Activated CD8-positive, alpha-beta memory T cell treated with anti-CD3 and anti-CD28 coated beads for 36 hours (primary cell): Measurements from ENCODE around the gene GAS7. TPM values are rescaled to one million over a fixed set of nuclear protein-coding genes. Genes with fewer than 3 reads are reported as not detected.
"Not testable (repeated sequence)": the region's sequence is repeated elsewhere in the genome, so short reads cannot be mapped to it uniquely, and the experiment has no call there.

ENCODE experiments used
- CTCF ChIA-PET: fragments of 350-600 bp; sonication (Branson Sonifier 250); formaldehyde crosslinking; loops from one replicate; lab custom pipeline; 2021; ENCODE audit warnings: antibody characterized with exemption; lab: Charles Lee
- POLR2A ChIA-PET: fragments of 350-600 bp; sonication (Branson Sonifier 250); formaldehyde crosslinking; loops from one replicate; lab custom pipeline; 2021; ENCODE audit warnings: antibody characterized with exemption; lab: Charles Lee
- total RNA-seq, 2 experiments: library from RNA; stranded (reverse); gene quantifications; one replicate each; pipeline ENCODE4 v1.2.3, GENCODE V29; 2021

Gene GAS7
- total RNA-seq, 2 experiments from 2014 or later, result 1.3 to 1.5 TPM

GRCh38 chr17:10062691-10063385, 135.6 kb downstream of the GAS7 start:
- POLR2A ChIA-PET, result no interaction called here
- CTCF ChIA-PET, result no interaction called here

- CTCF ChIA-PET, result no interaction called here
- POLR2A ChIA-PET, result no interaction called here
Measured at GRCh38 chr17:10061111-10061845, 137.1 kb downstream of the GAS7 start.

GRCh38 chr17:10060526-10060925, 137.9 kb downstream of the GAS7 start:
- CTCF ChIA-PET, result no interaction called here
- POLR2A ChIA-PET, result no interaction called here

GRCh38 chr17:10059684-10060211, 138.7 kb downstream of the GAS7 start:
- CTCF ChIA-PET, result no interaction called here
- POLR2A ChIA-PET, result no interaction called here

DNA sequence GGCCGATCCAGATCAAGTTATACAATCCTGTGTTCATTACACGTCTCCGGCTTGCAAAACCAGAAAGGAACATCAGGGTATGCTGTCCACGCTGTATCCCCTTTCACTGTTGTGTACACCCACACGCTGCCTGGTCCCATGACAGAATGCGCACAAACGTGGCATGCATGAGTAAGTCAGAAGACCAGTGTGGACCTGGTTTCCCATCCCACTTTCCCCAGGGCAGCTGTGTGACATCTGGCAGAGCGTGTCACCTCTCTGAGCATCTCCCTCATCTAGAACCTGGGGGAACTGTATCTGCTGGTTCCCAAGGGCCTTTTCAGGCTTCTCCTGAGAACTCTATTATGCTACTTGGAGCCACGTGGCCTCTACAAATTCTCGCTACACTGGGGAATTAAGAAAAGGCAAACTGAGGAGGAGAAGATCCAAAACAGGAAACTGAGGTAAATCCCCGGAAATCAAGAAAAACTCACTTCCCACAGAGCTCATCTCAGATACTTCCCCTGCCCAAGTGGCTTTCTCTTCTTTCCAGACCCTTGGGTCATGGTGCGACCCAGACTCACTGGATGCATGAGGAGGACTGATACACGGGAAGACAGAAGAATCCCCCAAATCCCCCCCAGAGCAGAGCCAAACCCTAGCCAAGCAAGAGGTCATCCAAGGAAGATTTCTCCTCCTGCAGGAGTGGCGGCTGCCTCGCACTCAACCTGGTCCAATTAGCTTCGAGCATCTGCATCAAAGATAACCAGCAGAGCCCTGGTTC, 139.3 kb downstream of the GAS7 start:
- ChIA-PET CTCF (no interaction called here), POLR2A (no interaction called here)

DNA sequence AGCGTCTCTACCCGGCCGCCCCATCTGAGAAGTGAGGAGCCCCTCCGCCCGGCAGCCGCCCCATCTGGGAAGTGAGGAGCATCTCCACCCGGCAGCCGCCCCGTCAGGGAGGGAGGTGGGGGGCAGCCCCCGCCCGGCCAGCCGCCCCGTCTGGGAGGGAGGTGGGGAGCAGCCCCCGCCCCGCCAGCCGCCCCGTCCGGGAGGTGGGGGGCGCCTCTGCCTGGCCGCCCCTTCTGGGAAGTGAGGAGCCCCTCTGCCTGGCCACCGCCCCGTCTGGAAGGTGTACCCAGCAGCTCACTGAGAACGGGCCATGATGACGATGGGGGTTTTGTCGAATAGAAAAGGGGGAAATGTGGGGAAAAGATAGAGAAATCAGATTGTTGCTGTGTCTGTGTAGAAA, 140.9 kb downstream of the GAS7 start:
- POLR2A ChIA-PET, CTCF ChIA-PET: not testable (repeated sequence)

DNA sequence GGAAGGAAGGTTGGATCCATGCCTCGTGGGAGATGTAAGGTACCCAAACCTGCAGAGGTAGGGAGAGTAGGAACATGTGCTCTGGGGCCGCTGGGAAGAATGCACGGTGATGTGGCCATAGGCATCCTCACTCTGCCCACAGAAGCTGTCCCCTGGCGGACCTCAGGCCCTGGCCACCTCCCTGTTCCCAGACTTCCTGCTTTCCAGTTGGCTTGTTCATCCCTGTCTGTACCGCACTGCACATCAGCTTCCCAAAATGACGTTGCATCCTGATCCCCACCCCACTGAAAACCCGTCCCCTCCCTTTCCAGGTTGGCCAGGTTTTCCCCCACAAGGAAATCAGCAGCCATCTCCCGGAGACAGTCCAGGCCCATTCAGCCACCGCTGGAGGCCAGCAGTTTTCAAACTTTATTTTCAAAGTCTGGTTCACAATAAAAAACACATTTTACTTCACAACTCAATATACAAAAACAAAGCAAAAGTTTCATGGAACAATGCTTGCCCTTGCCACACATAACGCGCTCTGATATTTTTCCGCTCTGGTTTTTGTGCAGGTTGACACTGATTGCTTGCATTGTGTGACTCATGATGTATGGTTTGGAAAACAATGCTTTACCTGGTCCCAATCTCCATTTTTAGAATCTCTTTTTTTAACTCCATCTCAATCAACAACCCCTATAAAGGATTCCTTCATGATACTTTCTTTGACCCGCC, 143.0 kb downstream of the GAS7 start:
- CTCF ChIA-PET, result no interaction called here
- POLR2A ChIA-PET, result no interaction called here

GRCh38 chr17:10053782-10054540, 144.4 kb downstream of the GAS7 start:
- ChIA-PET CTCF (no interaction called here), POLR2A (no interaction called here)

GRCh38 chr17:10052106-10052813, 146.1 kb downstream of the GAS7 start:
- POLR2A ChIA-PET, result no interaction called here
- CTCF ChIA-PET, result no interaction called here

DNA sequence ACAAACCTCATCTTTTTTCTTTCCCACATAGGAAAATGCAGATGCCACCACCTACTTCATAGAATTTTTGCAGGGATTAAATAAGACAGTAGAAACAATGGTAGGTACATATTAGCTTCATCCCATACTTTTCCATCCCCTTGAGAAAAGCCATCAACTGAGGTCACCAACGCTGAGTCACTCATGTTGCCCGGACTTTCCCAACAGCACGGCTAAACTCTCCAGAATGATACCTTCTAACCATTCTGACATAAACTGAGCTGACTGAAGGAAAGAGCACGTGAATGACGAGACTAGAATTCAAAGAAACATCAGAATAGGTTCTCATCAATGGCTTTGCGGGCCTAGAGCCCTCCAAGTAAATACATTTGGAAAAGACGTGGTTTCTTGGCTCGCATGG, 147.3 kb downstream of the GAS7 start:
- ChIA-PET CTCF (interaction anchor here (1.4 kb wide), 1 partner anchor 132 kb away, joined by 3 read pairs; no protein-coding TSS in a partner anchor), POLR2A (no interaction called here)

- POLR2A ChIA-PET, result interaction anchor here (0.5 kb wide), 1 partner anchor 35 kb away, joined by 3 read pairs; no protein-coding TSS in a partner anchor
- CTCF ChIA-PET, result interaction anchor here (1.4 kb wide), 1 partner anchor 133 kb away, joined by 3 read pairs; no protein-coding TSS in a partner anchor
Measured at GRCh38 chr17:10050597-10051101, 147.8 kb downstream of the GAS7 start.

DNA sequence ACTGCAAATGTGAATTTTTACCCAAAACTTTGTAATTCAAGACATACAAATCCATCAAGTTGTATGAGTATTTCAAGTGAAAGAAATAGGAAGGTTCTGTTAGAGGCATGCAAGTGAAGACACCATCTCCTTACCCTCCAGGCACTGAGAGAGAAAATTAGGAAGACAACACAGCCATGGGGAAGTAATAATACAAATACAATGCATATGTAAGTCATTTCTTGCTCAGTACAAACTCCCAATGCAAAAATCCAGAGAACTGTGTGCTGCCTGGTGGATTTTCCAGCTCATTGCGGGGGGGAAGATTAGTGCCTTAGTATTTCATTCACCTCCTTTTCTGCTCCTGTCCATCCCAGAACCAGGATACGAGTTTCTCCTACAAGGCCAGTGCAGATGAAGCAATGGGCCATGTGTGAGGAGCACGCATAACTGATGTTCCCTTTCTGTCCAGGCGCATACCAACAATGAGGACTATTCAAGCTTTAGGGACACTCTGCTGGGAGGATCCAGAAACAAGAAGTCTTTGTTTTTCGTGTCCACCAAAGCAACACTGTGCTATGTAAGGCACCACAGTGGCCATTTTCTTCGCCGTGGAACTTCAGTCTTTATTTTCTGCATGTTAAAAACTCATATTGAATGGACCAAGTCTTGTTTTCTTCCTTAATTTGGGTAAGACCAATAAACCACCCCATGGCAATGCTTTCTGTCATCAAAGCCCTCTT, 149.6 kb downstream of the GAS7 start:
- ChIA-PET POLR2A (no interaction called here), CTCF (no interaction called here)

DNA sequence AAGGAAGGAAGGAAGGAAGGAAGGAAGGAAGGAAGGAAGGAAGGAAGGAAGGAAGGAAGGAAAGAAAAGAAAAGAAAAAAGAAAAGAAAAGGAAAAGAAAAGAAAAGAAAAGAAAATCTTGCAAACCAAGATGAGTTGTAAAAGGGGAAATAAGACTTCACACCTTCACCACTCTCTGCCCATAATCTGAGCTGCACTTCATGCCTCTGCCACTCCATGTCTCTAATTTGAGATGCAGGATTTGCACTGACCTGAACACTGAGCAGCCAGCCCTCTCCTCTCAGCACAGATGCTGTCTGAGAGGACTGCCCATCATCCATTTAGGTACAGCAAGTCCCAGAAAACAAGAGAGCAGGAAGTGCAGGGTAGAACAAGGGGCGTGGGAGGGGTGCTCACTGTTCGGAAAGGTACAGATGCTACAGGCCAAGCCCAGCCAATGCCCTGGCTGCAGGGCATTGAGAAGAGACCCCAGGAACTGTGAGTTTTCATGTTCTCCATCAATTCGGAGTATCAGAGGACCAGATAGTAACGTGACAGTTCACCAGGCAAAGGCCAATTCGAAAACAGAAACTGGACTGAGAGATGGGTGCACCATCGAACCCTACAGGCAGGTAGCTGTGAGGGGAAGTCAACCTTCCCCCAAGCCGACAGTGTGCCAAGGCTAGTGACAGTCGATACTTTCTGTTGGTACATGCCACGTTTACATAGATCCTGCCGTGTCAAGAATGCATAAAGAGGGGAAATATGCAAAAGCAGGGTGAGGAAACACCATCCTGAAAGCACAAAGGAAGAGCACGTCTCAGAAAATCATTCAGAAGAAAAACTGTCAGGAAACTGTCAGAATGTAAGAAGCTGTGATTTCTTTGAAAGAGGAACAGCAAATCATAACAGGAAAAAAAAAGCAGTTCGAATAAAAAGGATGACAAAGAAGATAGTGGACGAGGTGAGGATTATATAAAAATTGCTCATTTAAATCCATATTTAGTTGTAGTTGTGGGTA, 151.3 kb downstream of the GAS7 start:
- POLR2A ChIA-PET, result no interaction called here
- CTCF ChIA-PET, result no interaction called here

DNA sequence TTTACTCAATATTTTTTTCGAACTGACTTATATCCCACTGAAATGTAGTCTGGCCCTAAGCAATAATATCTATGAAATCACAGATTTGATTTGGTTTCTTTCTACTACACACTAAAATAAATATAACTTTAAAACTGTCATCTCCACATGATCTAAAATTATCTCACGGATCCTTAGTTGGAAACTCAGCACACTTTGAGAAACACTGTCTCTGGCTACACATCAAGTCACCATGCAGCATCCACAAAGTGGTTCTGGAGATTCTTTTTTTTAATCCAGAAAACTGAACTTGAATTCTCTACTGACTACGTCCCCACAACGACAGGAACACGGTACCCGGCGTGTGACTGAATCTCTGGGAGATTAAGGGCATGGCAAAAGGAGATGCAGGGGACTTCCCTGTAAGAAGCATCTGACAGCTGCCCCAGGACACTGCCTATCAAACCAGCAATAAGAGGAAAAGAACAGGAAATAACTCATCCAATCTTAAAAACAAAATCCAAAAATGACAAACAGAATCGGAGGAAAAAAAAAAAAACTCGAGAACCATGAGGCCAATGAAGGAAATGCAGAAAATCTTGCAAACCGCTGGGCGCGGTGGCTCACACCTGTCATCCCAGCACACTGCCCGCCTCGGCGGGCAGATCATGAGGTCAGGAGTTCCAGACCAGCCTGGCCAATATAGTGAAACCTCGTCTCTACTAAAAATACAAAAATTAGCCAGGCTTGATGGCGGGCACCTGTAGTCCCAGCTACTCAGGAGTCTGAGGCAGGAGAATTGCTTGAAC, 152.3 kb downstream of the GAS7 start:
- ChIA-PET POLR2A (no interaction called here), CTCF (no interaction called here)

- POLR2A ChIA-PET, result no interaction called here
- CTCF ChIA-PET, result no interaction called here
Measured at GRCh38 chr17:10042589-10043244, 155.7 kb downstream of the GAS7 start.
